Sigmoid colon (tissue), 7 donors: ENCODE data around the gene MYO1A. TPM values are rescaled to one million over a fixed set of nuclear protein-coding genes. Genes with fewer than 3 reads are reported as not detected.
A peak's percentile ranks its signal among the peaks of the same experiment; 100 is the strongest.

Experiments
- DNase-seq: peaks from one replicate; pipeline ENCODE4 v3.0.0-alpha.2; 2019
- H3K27ac ChIP-seq, 4 donors: fragments of 200-600 bp; sonication (generic); one replicate each; pipeline ENCODE4 v1.5.1; 2016 to 2019; ENCODE audit warnings: mild to moderate bottlenecking in 1 of 4
- H3K27me3 ChIP-seq, 3 donors: fragments of 200-600 bp; sonication (generic); one replicate each; pipeline ENCODE4 v1.5.1; 2019; ENCODE audit warnings: mild to moderate bottlenecking in 1 of 3
- H3K36me3 ChIP-seq, 4 donors: fragments of 200-600 bp; sonication (generic); one replicate each; pipeline ENCODE4 v1.5.1; 2016 to 2019
- H3K4me1 ChIP-seq, 4 donors: fragments of 200-600 bp; sonication (generic); one replicate each; pipeline ENCODE4 v1.5.1; 2017 to 2019
- H3K4me3 ChIP-seq, 4 donors: fragments of 200-600 bp; sonication (generic); one replicate each; pipeline ENCODE4 v1.5.1; 2017 to 2019; ENCODE audit warnings: mild to moderate bottlenecking in 2 of 4, moderate library complexity in 1 of 4
- H3K9me3 ChIP-seq, 4 donors: fragments of 200-600 bp in 3 of 4; sonication (generic) in 3 of 4; one replicate each; pipeline versions ENCODE4 v1.5.1 to v1.6.1; 2013 to 2019
- EP300 ChIP-seq, 4 donors: sonication (generic); formaldehyde crosslinking; IDR thresholded peaks; one replicate each; pipeline ENCODE4 v1.6.1; 2017; ENCODE audit warnings: antibody characterized with exemption in 4 of 4
- POLR2A ChIP-seq, 2 donors: fragments of 450-650 bp; IDR thresholded peaks; one replicate each; pipeline ENCODE4 v1.6.1; 2016; ENCODE audit warnings: antibody characterized with exemption in 2 of 2, mild to moderate bottlenecking in 2 of 2, moderate library complexity in 2 of 2
- POLR2AphosphoS5 ChIP-seq, 4 donors: sonication (generic); formaldehyde crosslinking; IDR thresholded peaks; one replicate each; pipeline ENCODE4 v1.6.1; 2017; ENCODE audit warnings: antibody characterized with exemption in 4 of 4
- WGBS, 2 donors: extraction: QIAGEN DNeasy Blood & Tissue Kit; methylation state at CpG; one replicate each; pipeline ENCODE4 v1.1.7; 2013; 5-methylcytosine and 5-hydroxymethylcytosine counted together
- intact Hi-C: fragments of 100-400 bp; cut with DNase I; formaldehyde crosslinking; loops from one replicate; pipeline ENCODE4 v1.15.1; 2023
- polyA plus RNA-seq, 3 donors: library from polyadenylated mRNA; stranded (reverse); fragments of 200-250 nt; gene quantifications; one replicate each; pipeline ENCODE4 v1.2.3, GENCODE V29; 2013
- total RNA-seq, 4 donors: library from RNA; depleted of rRNA; stranded (reverse); fragments of >200 nt; gene quantifications; one replicate each; pipeline ENCODE4 v1.1.0, GENCODE V29; 2016
- TF ChIP-seq, protein P1 (sequence below), 4 experiments: fragments of 450-650 bp in 3 of 4; fragments of 200-600 bp in 1 of 4; IDR thresholded peaks; one replicate each; pipeline ENCODE4 v1.5.1; 2016 to 2019; ENCODE audit warnings: antibody characterized with exemption in 4 of 4, mild to moderate bottlenecking in 3 of 4, moderate library complexity in 2 of 4
- donor health status: healthy with polysubstance abuse.
- donor health status: Bipolar disorder and iron deficiency.
- donor health status: healthy.

The MYO1A gene
- total and polyA plus RNA-seq, 7 donors: 0.71 to 112 (median 7.2) TPM

GRCh38 chr12:57039016-57039798 is 10.7 kb downstream of the MYO1A start:
- Histone ChIP-seq H3K4me1 (no peaks in the 10 kb centered on the region), H3K27me3 (no peaks in the 10 kb centered on the region), H3K4me3 (no peak overlapping the region), H3K36me3 (no peaks in the 10 kb centered on the region), H3K27ac (no peak overlapping the region), H3K9me3 (no peaks in the 10 kb centered on the region)
- WGBS, 2 donors: 84 to 87% methylated on average over 9 of the region's 9 CpGs
- TF ChIP-seq, protein P1, sequence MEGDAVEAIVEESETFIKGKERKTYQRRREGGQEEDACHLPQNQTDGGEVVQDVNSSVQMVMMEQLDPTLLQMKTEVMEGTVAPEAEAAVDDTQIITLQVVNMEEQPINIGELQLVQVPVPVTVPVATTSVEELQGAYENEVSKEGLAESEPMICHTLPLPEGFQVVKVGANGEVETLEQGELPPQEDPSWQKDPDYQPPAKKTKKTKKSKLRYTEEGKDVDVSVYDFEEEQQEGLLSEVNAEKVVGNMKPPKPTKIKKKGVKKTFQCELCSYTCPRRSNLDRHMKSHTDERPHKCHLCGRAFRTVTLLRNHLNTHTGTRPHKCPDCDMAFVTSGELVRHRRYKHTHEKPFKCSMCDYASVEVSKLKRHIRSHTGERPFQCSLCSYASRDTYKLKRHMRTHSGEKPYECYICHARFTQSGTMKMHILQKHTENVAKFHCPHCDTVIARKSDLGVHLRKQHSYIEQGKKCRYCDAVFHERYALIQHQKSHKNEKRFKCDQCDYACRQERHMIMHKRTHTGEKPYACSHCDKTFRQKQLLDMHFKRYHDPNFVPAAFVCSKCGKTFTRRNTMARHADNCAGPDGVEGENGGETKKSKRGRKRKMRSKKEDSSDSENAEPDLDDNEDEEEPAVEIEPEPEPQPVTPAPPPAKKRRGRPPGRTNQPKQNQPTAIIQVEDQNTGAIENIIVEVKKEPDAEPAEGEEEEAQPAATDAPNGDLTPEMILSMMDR (IDR thresholded peaks at IDR 0.05): no peak
- TF ChIP-seq POLR2A (IDR thresholded peaks at IDR 0.05) (no peak), POLR2AphosphoS5 (IDR thresholded peaks at IDR 0.05) (no peak), EP300 (IDR thresholded peaks at IDR 0.05) (no peak)
- DNase-seq: no peak
- intact Hi-C loops: no loop called here

- Histone ChIP-seq H3K9me3 (no peaks in the 10 kb centered on the region), H3K4me3 (no peak overlapping the region), H3K27ac (no peak overlapping the region), H3K4me1 (no peaks in the 10 kb centered on the region), H3K27me3 (no peaks in the 10 kb centered on the region), H3K36me3 (no peaks in the 10 kb centered on the region)
- TF ChIP-seq POLR2A (IDR thresholded peaks at IDR 0.05) (no peak), POLR2AphosphoS5 (IDR thresholded peaks at IDR 0.05) (no peak)
- WGBS, 2 donors: 80 to 88% methylated on average over 3 of the region's 3 CpGs
- peak; percentile 17 for DNase-seq
- intact Hi-C loops: no loop called here
Measured at GRCh38 chr12:57037264-57037663, 12.7 kb downstream of the MYO1A start.

DNA sequence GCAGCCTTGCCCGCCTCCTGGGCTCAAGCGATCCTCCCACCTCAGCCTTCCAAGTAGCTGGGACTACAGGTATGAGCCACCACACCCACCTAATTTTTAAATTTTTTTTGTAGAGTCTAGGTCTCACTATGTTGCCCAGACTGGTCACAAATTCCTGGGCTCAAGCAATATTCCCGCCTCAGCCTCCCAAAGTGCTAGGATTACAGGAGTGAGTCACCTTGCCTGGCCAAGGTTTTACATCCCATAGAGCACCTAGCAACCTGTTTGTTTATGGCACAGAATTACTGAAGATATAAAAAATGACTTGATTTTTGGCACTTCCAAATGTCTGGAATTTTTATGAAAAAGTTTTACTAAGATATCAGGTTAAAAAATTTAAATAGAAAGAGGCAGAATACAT is 16.5 kb downstream of the MYO1A start:
- peak; percentile 9 for DNase-seq
- Histone ChIP-seq H3K9me3 (no peaks in the 10 kb centered on the region), H3K4me3 (no peak overlapping the region), H3K36me3 (no peaks in the 10 kb centered on the region), H3K27ac (no peak overlapping the region), H3K4me1 (no peaks in the 10 kb centered on the region), H3K27me3 (no peaks in the 10 kb centered on the region)
- TF ChIP-seq EP300 (IDR thresholded peaks at IDR 0.05) (no peak), POLR2A (IDR thresholded peaks at IDR 0.05) (no peak), POLR2AphosphoS5 (IDR thresholded peaks at IDR 0.05) (no peak)
- TF ChIP-seq, protein P1 (IDR thresholded peaks at IDR 0.05): no peak
- intact Hi-C loops: no loop called here
- 87 to 95% methylated on average over 3 of the region's 3 CpGs for WGBS, 2 donors

DNA sequence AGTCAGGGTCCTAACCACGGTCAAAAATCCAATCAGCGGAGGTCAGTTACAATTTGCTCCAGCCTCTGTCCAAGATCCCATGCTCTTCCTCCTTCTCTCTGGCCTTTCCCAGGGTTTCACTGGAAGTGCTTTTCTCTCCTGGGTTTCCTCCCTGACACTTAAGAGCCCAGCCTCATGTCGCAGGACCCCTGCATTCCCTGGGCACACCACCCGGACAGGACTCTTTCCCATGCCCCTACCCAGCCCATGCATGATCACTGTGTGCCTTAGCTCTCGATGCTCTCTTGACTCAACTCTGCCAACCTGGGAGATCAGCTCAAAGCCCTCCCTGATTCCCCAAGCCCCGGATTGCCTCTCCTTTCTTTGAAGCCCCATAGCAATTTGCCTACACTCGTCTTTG is 18.1 kb downstream of the MYO1A start:
- WGBS, 2 donors: 87 to 89% methylated on average over 7 of the region's 7 CpGs
- H3K4me3 ChIP-seq: no peak overlapping the region
- peak; percentile 45 for DNase-seq
- no peaks in the 10 kb centered on the region for H3K36me3 ChIP-seq
- H3K9me3 ChIP-seq: no peaks in the 10 kb centered on the region
- no peak for TF ChIP-seq EP300 (IDR thresholded peaks at IDR 0.05)
- no peak for TF ChIP-seq POLR2A (IDR thresholded peaks at IDR 0.05)
- TF ChIP-seq POLR2AphosphoS5 (IDR thresholded peaks at IDR 0.05): no peak
- TF ChIP-seq, protein P1 (IDR thresholded peaks at IDR 0.05): no peak
- H3K27me3 ChIP-seq: no peaks in the 10 kb centered on the region
- no peak overlapping the region for H3K27ac ChIP-seq
- H3K4me1 ChIP-seq: peaks cover 0 to 13% (median 10%) of the 10 kb centered on the region in 4 donors
- intact Hi-C loops: no loop called here

DNA sequence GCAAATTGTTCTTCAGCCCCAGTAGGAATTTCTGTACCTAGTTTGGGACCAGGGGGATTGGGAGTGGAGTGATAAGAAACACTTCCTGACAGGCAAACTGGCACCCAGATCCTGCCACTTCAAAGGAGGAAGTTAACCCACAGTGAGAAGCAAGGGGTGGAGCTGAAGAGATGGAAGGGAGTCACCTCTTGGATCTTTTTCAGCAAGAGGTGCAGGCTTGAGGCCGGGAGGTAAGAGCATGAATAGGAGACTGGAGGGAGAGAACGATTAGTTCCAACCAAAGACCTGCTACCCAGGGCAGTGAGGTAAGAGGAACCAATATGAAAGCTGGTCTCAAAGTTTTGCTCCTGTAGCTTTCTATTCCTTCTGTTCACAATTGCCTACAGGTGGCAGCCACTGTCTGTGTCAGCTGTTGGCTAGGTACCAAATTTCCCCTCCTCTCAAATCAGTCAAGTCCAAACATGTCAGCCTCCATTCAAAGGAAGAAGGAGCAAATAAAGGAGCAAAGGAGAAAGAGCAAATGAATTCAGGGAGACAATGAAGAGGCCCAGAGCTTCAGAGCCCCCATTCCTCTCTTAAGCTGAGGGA is 18.7 kb downstream of the MYO1A start:
- H3K27me3 ChIP-seq: no peaks in the 10 kb centered on the region
- intact Hi-C loops: no loop called here
- H3K9me3 ChIP-seq: no peaks in the 10 kb centered on the region
- no peak for TF ChIP-seq POLR2AphosphoS5 (IDR thresholded peaks at IDR 0.05)
- TF ChIP-seq EP300 (IDR thresholded peaks at IDR 0.05): no peak
- no peak for TF ChIP-seq POLR2A (IDR thresholded peaks at IDR 0.05)
- TF ChIP-seq, protein P1 (IDR thresholded peaks at IDR 0.05): no peak
- no peak overlapping the region for H3K27ac ChIP-seq
- DNase-seq: peak; percentile 32
- H3K36me3 ChIP-seq: no peaks in the 10 kb centered on the region
- H3K4me3 ChIP-seq: no peak overlapping the region
- H3K4me1 ChIP-seq: peaks cover 0 to 18% (median 14%) of the 10 kb centered on the region in 4 donors
- WGBS, 2 donors: 5 to 22% methylated on average over 2 of the region's 2 CpGs
